Right lobe of liver (tissue), 6 donors: Measurements from ENCODE around the gene HTR2B. TPM values are rescaled to one million over a fixed set of nuclear protein-coding genes. Genes with fewer than 3 reads are reported as not detected.
"Not testable (repeated sequence)": the region's sequence is repeated elsewhere in the genome, so short reads cannot be mapped to it uniquely, and the experiment has no call there.

Source experiments
- ATAC-seq, 4 donors: fragments of 200-7000 bp; cut with Tn5 transposase; one replicate each; pipeline ENCODE4 v1.9.1; 2020; ENCODE audit warnings: mild to moderate bottlenecking in 4 of 4, moderate library complexity in 4 of 4
- DNase-seq, 3 donors: peaks; one replicate each; pipeline ENCODE4 v3.0.0-alpha.2; 2020
- H3K27ac ChIP-seq, 3 donors: fragments of 200-600 bp; one replicate each; pipeline ENCODE4 v1.8.0; 2022
- H3K27me3 ChIP-seq, 2 donors: fragments of 200-600 bp; one replicate each; pipeline ENCODE4 v1.8.0; 2022
- H3K36me3 ChIP-seq, 4 donors: fragments of 200-600 bp; sonication (generic) in 1 of 4; one replicate each; pipeline versions ENCODE4 v1.5.1 to v1.8.0; 2017 to 2022; ENCODE audit warnings: control low read depth in 1 of 4
- H3K4me1 ChIP-seq, 4 donors: fragments of 200-600 bp; sonication (generic) in 1 of 4; one replicate each; pipeline versions ENCODE4 v1.5.1 to v1.8.0; 2017 to 2022; ENCODE audit warnings: control low read depth in 1 of 4
- H3K4me3 ChIP-seq, 3 donors: fragments of 200-600 bp; one replicate each; pipeline ENCODE4 v1.8.0; 2022
- H3K9me3 ChIP-seq, 4 donors: fragments of 200-600 bp; sonication (generic) in 1 of 4; one replicate each; pipeline versions ENCODE4 v1.5.1 to v1.8.0; 2017 to 2022; ENCODE audit warnings: control low read depth in 1 of 4
- CTCF ChIP-seq, 4 donors: fragments of 200-600 bp in 3 of 4; fragments of 450-650 bp in 1 of 4; IDR thresholded peaks; one replicate each; pipeline versions ENCODE4 v1.5.1 to v1.8.0; 2016 to 2022; ENCODE audit warnings: antibody characterized with exemption in 4 of 4, mild to moderate bottlenecking in 2 of 4
- POLR2A ChIP-seq: fragments of 450-650 bp; IDR thresholded peaks from one replicate; pipeline ENCODE4 v1.6.1; 2017; ENCODE audit warnings: antibody characterized with exemption, mild to moderate bottlenecking
- WGBS: methylation state at CpG from one replicate; pipeline ENCODE4 v1.1.6; 2018; ENCODE audit warnings: low coverage, low lambda C conversion rate; ENCODE audit not compliant: insufficient coverage; ENCODE audit errors: missing lambda C conversion rate; 5-methylcytosine and 5-hydroxymethylcytosine counted together
- intact Hi-C, 2 donors: fragments of 100-400 bp; cut with DNase I; formaldehyde crosslinking; loops; one replicate each; pipeline versions ENCODE4 v1.11.2 to v1.14.1; 2022
- total RNA-seq, 6 experiments: library from RNA; depleted of rRNA in 2 of 6; stranded (reverse); fragments of >200 nt in 2 of 6; fragmentation: NEBNext Ultra II Directional in 3 of 6; extraction: Animal tissue kit (Norgen Biotek cat#: 25700) in 3 of 6; gene quantifications; one replicate each; pipeline versions ENCODE4 v1.1.0 to v1.2.4, GENCODE V29; 2016 to 2023
- donor health status: DM: no; HTN: yes; CAD: no.
- donor health status: DM: no; HTN: no; CAD: no.
- donor health status: DM: no; HTN: no; CAD: no.
- donor health status: DM: no; HTN: yes; CAD: no.
- donor health status: DM: no; HTN: yes; CAD: no.

The HTR2B gene
- total RNA-seq, 6 experiments from 2014 or later = 0.09 to 0.99 (median 0.45) TPM

GRCh38 chr2:231088754-231089153 is 36.1 kb downstream of the HTR2B start:
- ATAC-seq = no peak
- 80% methylated on average over 4 of the region's 4 CpGs for WGBS

GRCh38 chr2:231084565-231084964 is 40.3 kb downstream of the HTR2B start:
- Histone ChIP-seq H3K27ac (no peak overlapping the region), H3K4me3 (no peak overlapping the region), H3K9me3 (no peaks in the 10 kb centered on the region), H3K27me3 (no peaks in the 10 kb centered on the region), H3K4me1 (no peaks in the 10 kb centered on the region), H3K36me3 (peaks cover 6 to 98% (median 50%) of the 10 kb centered on the region in 4 donors)
- intact Hi-C loops = no loop called here
- no peak for ATAC-seq
- TF ChIP-seq CTCF (IDR thresholded peaks at IDR 0.05) (no peak), POLR2A (no peak)
- WGBS = 75% methylated on average over 1 of the region's 1 CpG
- no peak for DNase-seq

More at GRCh38 chr2:231088754-231089153, 36.1 kb downstream of the HTR2B start:
- DNase-seq = no peak
- no peak overlapping the region for H3K27ac ChIP-seq
- no peaks in the 10 kb centered on the region for H3K4me1 ChIP-seq
- no peaks in the 10 kb centered on the region for H3K9me3 ChIP-seq
- no peak overlapping the region for H3K4me3 ChIP-seq
- intact Hi-C loops = no loop called here
- peaks cover 0 to 59% (median 29%) of the 10 kb centered on the region in 4 donors for H3K36me3 ChIP-seq
- H3K27me3 ChIP-seq = no peaks in the 10 kb centered on the region
- TF ChIP-seq POLR2A = no peak
- TF ChIP-seq CTCF (IDR thresholded peaks at IDR 0.05) = no peak

GRCh38 chr2:231069379-231070054 is 55.3 kb downstream of the HTR2B start:
- WGBS = 73% methylated on average over 1 of the region's 1 CpG
- peaks cover 0 to 88% (median 25%) of the 10 kb centered on the region in 4 donors for H3K36me3 ChIP-seq

GRCh38 chr2:231068525-231069222 is 56.2 kb downstream of the HTR2B start:
- H3K27me3 ChIP-seq = no peaks in the 10 kb centered on the region
- WGBS = 70% methylated on average over 5 of the region's 5 CpGs
- H3K4me3 ChIP-seq = no peak overlapping the region
- intact Hi-C loops = no loop called here
- no peak overlapping the region for H3K27ac ChIP-seq
- TF ChIP-seq POLR2A (no peak), CTCF (IDR thresholded peaks at IDR 0.05) (no peak)
- ATAC-seq (peak in 3 of 4 donors; percentile 66 to 98 (median 77)), DNase-seq (no peak)
- H3K36me3 ChIP-seq = peaks cover 0 to 95% (median 30%) of the 10 kb centered on the region in 4 donors
- no peaks in the 10 kb centered on the region for H3K9me3 ChIP-seq
- H3K4me1 ChIP-seq = no peaks in the 10 kb centered on the region

More at GRCh38 chr2:231069379-231070054, 55.3 kb downstream of the HTR2B start:
- intact Hi-C loops = no loop called here
- Histone ChIP-seq H3K4me1 (no peaks in the 10 kb centered on the region), H3K27me3 (no peaks in the 10 kb centered on the region), H3K4me3 (no peak overlapping the region), H3K9me3 (no peaks in the 10 kb centered on the region), H3K27ac (no peak overlapping the region)
- no peak for ATAC-seq
- TF ChIP-seq CTCF (IDR thresholded peaks at IDR 0.05) (no peak), POLR2A (no peak)
- DNase-seq = no peak

GRCh38 chr2:231067531-231067930 is 57.3 kb downstream of the HTR2B start:
- H3K9me3 ChIP-seq, H3K4me1 ChIP-seq, H3K27me3 ChIP-seq, intact Hi-C loops, H3K27ac ChIP-seq, ATAC-seq, H3K4me3 ChIP-seq, DNase-seq: not testable (repeated sequence)
- H3K36me3 ChIP-seq = peaks cover 0 to 94% (median 35%) of the 10 kb centered on the region in 4 donors
- WGBS = 84% methylated on average over 3 of the region's 8 CpGs
